Measurements from ENCODE around the gene CLDN19.
"Not testable (repeated sequence)": the region's sequence is repeated elsewhere in the genome, so short reads cannot be mapped to it uniquely, and the experiment has no call there.

CLDN19 gene

GRCh38 chr1:42737257-42737656 lies 2.8 kb downstream of the CLDN19 start:
- no peak for DNase-seq

- no peak for DNase-seq
Observed at GRCh38 chr1:42736571-42737200, 3.4 kb downstream of the CLDN19 start.

- peak; percentile 6 for DNase-seq
Observed at GRCh38 chr1:42736152-42736551, 3.9 kb downstream of the CLDN19 start.

- DNase-seq, result no peak
Observed at GRCh38 chr1:42735477-42736105, 4.4 kb downstream of the CLDN19 start.

GRCh38 chr1:42735056-42735455 lies 5.0 kb downstream of the CLDN19 start:
- no peak for DNase-seq

GRCh38 chr1:42734201-42735035 lies 5.6 kb downstream of the CLDN19 start:
- DNase-seq, result no peak

GRCh38 chr1:42733415-42734200 lies 6.4 kb downstream of the CLDN19 start:
- DNase-seq, result no peak

- DNase-seq, result no peak
Observed at GRCh38 chr1:42732126-42732680, 7.8 kb downstream of the CLDN19 start.

- no peak for DNase-seq
Observed at GRCh38 chr1:42731585-42731984, 8.5 kb downstream of the CLDN19 start.

GRCh38 chr1:42730988-42731387 lies 9.0 kb downstream of the CLDN19 start:
- DNase-seq, result peak; percentile 50

- DNase-seq, result no peak
Observed at GRCh38 chr1:42730002-42730401, 10.0 kb downstream of the CLDN19 start.

GRCh38 chr1:42725820-42726219 lies 14.2 kb downstream of the CLDN19 start:
- not testable (repeated sequence) for DNase-seq

- no peak for DNase-seq
Observed at GRCh38 chr1:42723511-42723910, 16.5 kb downstream of the CLDN19 start.

GRCh38 chr1:42722403-42722802 lies 17.6 kb downstream of the CLDN19 start:
- DNase-seq, result not testable (repeated sequence)

GRCh38 chr1:42721926-42722325 lies 18.1 kb downstream of the CLDN19 start:
- no peak for DNase-seq

GRCh38 chr1:42720868-42721267 lies 19.2 kb downstream of the CLDN19 start:
- DNase-seq, result no peak

- DNase-seq, result not testable (repeated sequence)
Observed at GRCh38 chr1:42714441-42714840, 25.6 kb downstream of the CLDN19 start.

GRCh38 chr1:42713293-42713692 lies 26.7 kb downstream of the CLDN19 start:
- no peak for DNase-seq

- not testable (repeated sequence) for DNase-seq
Observed at GRCh38 chr1:42712808-42713207, 27.2 kb downstream of the CLDN19 start.

GRCh38 chr1:42703888-42704464 lies 36.1 kb downstream of the CLDN19 start:
- no peak for DNase-seq

GRCh38 chr1:42700006-42700405 lies 40.0 kb downstream of the CLDN19 start:
- no peak for DNase-seq

GRCh38 chr1:42698081-42698813 lies 41.8 kb downstream of the CLDN19 start:
- DNase-seq, result no peak
